Measurements from ENCODE around the gene NMRK1.

Gene NMRK1

DNA sequence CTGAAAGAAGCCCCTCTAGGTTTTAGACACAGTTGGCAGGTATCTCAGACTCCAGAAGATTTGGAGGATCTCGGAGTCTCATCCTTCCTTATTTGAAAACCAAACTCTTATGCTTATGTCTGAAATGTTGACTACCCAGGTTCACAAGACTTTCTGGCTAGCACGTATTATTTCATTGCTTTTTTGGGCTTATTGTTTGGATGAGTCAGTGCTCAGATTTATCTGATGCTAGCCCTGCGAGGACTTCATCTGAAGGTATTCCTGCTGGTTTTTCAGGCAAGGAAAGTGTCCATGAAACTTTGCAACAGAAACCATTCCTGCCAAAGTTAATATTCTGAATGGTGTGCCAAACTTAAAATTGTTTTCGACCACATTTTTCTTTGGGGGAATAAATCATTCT, 8.8 kb upstream of the NMRK1 start:
- Histone ChIP-seq H3K9me3 (ENCODE audit: insufficient read depth, low read depth, low read length) (no peaks in the 10 kb centered on the region), H3K4me3 (ENCODE audit: low read length) (no peak overlapping the region), H3K27ac (ENCODE audit: low read length) (no peak overlapping the region), H3K9ac (ENCODE audit: low read depth, low read length) (no peak overlapping the region), H3K4me1 (ENCODE audit: insufficient read depth, low read length) (no peaks in the 10 kb centered on the region), H3K27me3 (ENCODE audit: insufficient read depth, low read length) (no peaks in the 10 kb centered on the region), H3K36me3 (ENCODE audit: insufficient read depth, low read depth, low read length) (no peaks in the 10 kb centered on the region)

DNA sequence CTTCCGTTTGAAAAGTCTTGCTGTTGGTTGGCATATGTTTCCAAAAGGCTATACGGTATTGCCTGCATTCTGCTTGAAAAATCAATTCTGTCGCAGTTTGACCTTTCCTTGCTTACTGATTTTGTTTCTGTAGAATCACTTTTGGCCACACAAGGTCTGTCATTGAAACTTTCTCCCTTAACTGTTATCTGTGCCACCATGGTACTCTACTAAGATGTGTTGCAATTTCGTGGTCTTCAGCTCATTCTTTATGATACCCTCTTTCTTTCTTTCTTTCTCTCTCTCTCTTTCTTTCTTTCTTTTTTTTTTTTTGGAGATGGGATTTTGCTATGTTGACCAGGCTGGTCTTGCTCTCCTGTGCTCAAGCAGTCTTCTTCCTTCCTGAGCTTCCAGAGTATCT, 4.8 kb upstream of the NMRK1 start:
- peaks cover 8% of the 10 kb centered on the region for H3K4me1 ChIP-seq (ENCODE audit: insufficient read depth, low read length)
- H3K9ac ChIP-seq (ENCODE audit: low read depth, low read length), result no peak overlapping the region
- H3K9me3 ChIP-seq (ENCODE audit: insufficient read depth, low read depth, low read length), result no peaks in the 10 kb centered on the region
- H3K27me3 ChIP-seq (ENCODE audit: insufficient read depth, low read length), result peaks cover 14% of the 10 kb centered on the region; the same call in 1 of the 2 replicates
- no peaks in the 10 kb centered on the region for H3K36me3 ChIP-seq (ENCODE audit: insufficient read depth, low read depth, low read length)
- no peak overlapping the region for H3K4me3 ChIP-seq (ENCODE audit: low read length)
- no peak overlapping the region for H3K27ac ChIP-seq (ENCODE audit: low read length)

DNA sequence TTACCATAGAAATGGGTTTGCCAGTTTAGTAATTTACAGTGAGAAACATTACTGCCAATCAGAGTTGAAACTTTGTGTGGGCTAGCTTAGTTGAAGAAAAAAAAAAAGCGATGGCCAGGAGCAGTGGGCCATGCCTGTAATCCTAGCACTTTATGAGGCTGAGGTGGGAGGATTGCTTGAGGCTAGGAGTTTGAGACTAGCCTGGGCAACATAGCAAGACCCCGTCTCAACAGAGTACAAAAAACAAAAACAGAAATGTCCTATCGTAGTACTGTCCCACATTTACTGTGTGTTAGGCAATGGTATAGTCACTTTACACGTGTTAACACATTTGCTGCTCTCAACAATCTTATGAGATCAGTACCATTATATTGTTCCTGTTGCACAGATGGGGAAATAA, 2.6 kb upstream of the NMRK1 start:
- Histone ChIP-seq H3K36me3 (ENCODE audit: insufficient read depth, low read depth, low read length) (no peaks in the 10 kb centered on the region), H3K9ac (ENCODE audit: low read depth, low read length) (no peak overlapping the region), H3K9me3 (ENCODE audit: insufficient read depth, low read depth, low read length) (no peaks in the 10 kb centered on the region), H3K27ac (ENCODE audit: low read length) (no peak overlapping the region), H3K27me3 (ENCODE audit: insufficient read depth, low read length) (peaks cover 14% of the 10 kb centered on the region; the same call in 1 of the 2 replicates), H3K4me3 (ENCODE audit: low read length) (no peak overlapping the region), H3K4me1 (ENCODE audit: insufficient read depth, low read length) (peaks cover 16% of the 10 kb centered on the region)

DNA sequence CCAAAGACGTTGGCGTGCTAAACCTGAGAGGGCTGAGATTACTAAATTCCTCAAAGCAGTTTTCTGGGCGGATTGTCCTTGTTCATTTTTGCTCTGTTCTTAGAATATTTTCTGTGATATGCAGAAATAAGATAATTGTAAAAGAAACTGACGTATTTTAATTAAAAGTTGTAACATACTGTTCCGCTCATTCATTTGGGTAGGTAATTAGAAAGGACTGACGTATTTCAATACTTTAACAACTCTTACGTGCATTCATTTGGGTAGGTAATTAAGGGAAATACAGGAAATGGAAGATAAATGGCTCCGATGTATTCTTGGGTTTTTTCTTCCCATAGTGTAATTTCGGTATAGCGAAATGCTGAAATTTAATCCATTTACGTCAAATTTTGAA, 1.4 kb upstream of the NMRK1 start:
- no peak overlapping the region; the same call in 1 of the 2 replicates for H3K9ac ChIP-seq (ENCODE audit: low read depth, low read length)
- H3K27me3 ChIP-seq (ENCODE audit: insufficient read depth, low read length), result peaks cover 14% of the 10 kb centered on the region; the same call in 1 of the 2 replicates
- H3K4me1 ChIP-seq (ENCODE audit: insufficient read depth, low read length), result peaks cover 16% of the 10 kb centered on the region
- peak overlapping the region; percentile 89 for H3K4me3 ChIP-seq (ENCODE audit: low read length)
- no peaks in the 10 kb centered on the region for H3K9me3 ChIP-seq (ENCODE audit: insufficient read depth, low read depth, low read length)
- H3K27ac ChIP-seq (ENCODE audit: low read length), result no peak overlapping the region
- no peaks in the 10 kb centered on the region for H3K36me3 ChIP-seq (ENCODE audit: insufficient read depth, low read depth, low read length)

DNA sequence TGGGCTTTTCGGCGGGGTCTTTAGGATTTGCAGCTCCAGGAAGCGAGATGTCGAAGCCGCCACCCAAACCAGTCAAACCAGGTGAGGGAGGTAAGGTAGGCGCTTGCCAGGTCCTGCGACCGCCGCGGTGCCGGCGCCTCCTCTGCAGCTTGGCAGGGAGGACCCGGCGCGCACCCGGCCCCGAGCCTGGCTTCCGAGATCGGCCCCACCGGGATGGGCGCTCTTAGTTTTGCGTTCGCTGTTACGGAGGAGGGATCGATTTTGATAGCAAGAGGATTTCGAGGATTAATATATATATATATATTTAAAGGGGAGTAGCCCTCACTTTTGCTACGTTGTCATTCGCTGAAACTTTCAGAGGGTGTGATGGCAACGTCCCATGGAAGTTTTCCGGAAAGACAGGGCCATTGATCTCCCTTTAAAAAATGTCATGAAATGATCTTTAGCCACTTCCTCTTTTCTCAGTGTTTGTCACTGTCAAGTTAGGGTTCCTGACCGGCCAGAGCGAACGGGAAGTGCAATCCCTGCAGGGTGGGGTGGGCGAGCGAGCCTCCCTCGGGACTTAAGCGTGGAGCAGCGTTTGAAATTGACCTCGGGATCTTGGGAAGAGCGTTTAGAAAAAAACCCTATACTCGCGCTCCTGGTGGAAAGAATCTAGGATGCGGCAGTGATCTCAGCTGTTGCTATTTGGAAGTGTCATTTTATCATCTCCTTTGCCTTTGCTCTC, 854 bp upstream of the NMRK1 start:
- H3K4me1 ChIP-seq (ENCODE audit: insufficient read depth, low read length), result peaks cover 16% of the 10 kb centered on the region
- H3K36me3 ChIP-seq (ENCODE audit: insufficient read depth, low read depth, low read length), result no peaks in the 10 kb centered on the region
- H3K9ac ChIP-seq (ENCODE audit: low read depth, low read length), result peak overlapping the region; percentile 68; the same call in 1 of the 2 replicates
- peaks cover 14% of the 10 kb centered on the region; the same call in 1 of the 2 replicates for H3K27me3 ChIP-seq (ENCODE audit: insufficient read depth, low read length)
- H3K27ac ChIP-seq (ENCODE audit: low read length), result no peak overlapping the region
- no peaks in the 10 kb centered on the region for H3K9me3 ChIP-seq (ENCODE audit: insufficient read depth, low read depth, low read length)
- peak overlapping the region; percentile 89 for H3K4me3 ChIP-seq (ENCODE audit: low read length)

DNA sequence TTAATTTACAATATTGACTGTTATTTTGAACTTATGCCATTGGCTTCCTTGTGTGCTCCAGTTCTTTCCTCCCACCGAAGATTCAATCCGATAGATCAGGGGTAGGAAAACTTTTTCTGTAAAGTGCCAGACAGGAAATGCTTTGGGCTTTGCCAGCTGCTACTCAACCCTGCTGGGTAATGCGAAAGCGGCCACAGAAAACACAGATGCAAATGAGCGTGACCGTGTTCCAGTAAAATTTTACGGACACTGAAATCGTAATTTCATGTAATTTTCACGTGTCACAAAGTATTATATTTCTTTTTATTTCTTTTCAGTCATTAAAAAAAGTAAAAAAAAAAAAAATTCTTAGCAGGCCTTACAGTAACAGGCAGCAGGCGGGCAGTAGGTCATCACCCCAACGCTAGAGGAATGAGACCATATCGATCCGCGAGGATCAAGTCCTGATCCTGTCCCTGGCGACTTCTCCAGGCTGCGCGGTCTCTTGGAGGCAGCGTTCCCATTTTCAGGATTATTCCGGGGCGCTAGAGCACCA, 599 bp downstream of the NMRK1 start:
- Histone ChIP-seq H3K9me3 (ENCODE audit: insufficient read depth, low read depth, low read length) (no peaks in the 10 kb centered on the region), H3K36me3 (ENCODE audit: insufficient read depth, low read depth, low read length) (no peaks in the 10 kb centered on the region), H3K27ac (ENCODE audit: low read length) (peak overlapping the region; percentile 51), H3K9ac (ENCODE audit: low read depth, low read length) (peak overlapping the region; percentile 87), H3K27me3 (ENCODE audit: insufficient read depth, low read length) (peaks cover 14% of the 10 kb centered on the region; the same call in 1 of the 2 replicates), H3K4me1 (ENCODE audit: insufficient read depth, low read length) (peaks cover 16% of the 10 kb centered on the region), H3K4me3 (ENCODE audit: low read length) (peak overlapping the region; percentile 91)

DNA sequence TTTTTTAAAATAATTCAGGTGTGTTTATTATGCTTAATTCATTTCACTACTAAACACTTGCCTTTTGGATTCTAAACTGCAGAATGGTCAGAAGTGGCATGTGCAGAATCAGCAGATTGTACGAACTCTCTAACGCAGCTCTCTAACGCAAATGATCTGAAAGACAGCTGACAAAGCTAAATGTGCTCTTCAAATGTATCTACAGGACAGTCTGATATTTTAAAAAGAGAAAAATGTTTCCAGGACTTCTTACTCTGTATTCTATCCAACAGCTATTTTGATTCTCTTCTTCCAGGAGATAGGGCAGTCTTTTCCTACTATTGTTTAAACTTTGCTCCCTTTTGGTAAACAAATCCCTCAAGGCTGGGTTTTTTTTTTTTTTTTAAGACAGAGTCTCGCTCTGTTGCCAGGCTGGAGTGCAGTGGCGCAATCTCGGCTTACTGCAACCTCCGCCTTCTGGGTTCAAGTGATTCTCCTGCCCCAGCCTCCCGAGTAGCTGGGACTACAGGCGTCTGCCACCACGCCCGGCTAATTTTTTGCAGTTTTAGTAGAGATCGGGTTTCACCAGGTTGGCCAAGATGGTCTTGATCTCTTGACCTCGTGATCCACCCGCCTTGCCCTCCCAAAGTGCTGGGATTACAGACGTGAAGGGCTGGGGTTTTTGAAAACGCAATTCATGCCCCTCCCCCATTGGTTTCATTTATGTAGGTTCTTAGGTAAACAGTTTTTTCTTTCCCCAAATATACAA, 1.2 kb downstream of the NMRK1 start:
- Histone ChIP-seq H3K27ac (ENCODE audit: low read length) (no peak overlapping the region), H3K4me1 (ENCODE audit: insufficient read depth, low read length) (peaks cover 16% of the 10 kb centered on the region), H3K4me3 (ENCODE audit: low read length) (peak overlapping the region; percentile 91), H3K27me3 (ENCODE audit: insufficient read depth, low read length) (peaks cover 14% of the 10 kb centered on the region; the same call in 1 of the 2 replicates), H3K36me3 (ENCODE audit: insufficient read depth, low read depth, low read length) (no peaks in the 10 kb centered on the region), H3K9ac (ENCODE audit: low read depth, low read length) (peak overlapping the region; percentile 87; the same call in 1 of the 2 replicates), H3K9me3 (ENCODE audit: insufficient read depth, low read depth, low read length) (no peaks in the 10 kb centered on the region)

DNA sequence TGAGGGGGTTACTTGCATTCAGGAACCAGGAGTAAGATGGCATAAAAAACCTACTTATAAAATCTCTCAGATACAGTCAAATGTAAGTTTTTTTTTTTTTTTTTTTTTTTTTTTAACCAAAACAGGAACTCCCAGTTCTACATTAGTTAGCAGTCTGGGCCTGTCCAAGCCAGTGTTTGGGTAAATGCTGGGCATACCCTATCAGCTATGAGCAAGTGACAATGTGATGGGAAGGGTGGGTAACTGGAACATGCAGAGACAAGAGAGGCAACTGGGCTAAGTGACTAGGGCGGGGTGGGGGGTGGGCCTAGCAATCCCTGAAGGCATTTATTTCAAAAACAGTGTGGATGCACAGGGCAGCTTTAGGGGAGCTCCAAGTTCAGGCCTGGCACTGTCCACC, 2.3 kb downstream of the NMRK1 start:
- Histone ChIP-seq H3K4me3 (ENCODE audit: low read length) (no peak overlapping the region), H3K9ac (ENCODE audit: low read depth, low read length) (no peak overlapping the region), H3K36me3 (ENCODE audit: insufficient read depth, low read depth, low read length) (no peaks in the 10 kb centered on the region), H3K27me3 (ENCODE audit: insufficient read depth, low read length) (peaks cover 14% of the 10 kb centered on the region; the same call in 1 of the 2 replicates), H3K27ac (ENCODE audit: low read length) (no peak overlapping the region), H3K9me3 (ENCODE audit: insufficient read depth, low read depth, low read length) (no peaks in the 10 kb centered on the region), H3K4me1 (ENCODE audit: insufficient read depth, low read length) (peaks cover 16% of the 10 kb centered on the region)

DNA sequence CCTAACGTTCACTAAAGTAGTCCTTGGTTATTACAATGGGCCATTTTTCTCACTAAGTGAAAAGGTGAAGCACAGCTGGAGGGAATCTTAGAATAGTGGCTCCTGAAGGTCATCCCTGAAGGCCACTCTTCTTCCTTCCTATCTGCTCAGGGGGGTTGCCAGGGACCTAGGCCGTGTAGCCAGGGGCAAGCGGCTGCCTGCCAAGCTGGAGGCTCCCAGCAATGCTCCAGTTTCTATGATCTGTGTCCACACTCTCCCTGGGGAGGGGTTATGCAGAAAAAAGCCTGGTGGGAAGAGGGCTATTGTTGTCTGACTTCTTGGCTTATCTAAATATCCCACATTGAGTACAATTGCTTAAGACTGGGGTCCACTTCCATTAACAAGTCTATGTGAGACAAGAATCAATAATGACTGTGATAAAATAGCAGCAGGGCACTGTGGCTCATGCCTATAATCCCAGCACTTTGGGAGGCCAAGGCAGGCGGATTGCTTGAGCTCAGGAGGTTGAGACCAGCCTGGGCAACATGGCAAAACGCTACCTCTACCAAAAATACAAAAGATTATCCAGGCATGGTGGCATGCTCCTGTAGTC, 3.8 kb downstream of the NMRK1 start:
- Histone ChIP-seq H3K4me3 (ENCODE audit: low read length) (no peak overlapping the region), H3K9me3 (ENCODE audit: insufficient read depth, low read depth, low read length) (no peaks in the 10 kb centered on the region), H3K27ac (ENCODE audit: low read length) (no peak overlapping the region), H3K4me1 (ENCODE audit: insufficient read depth, low read length) (peaks cover 7% of the 10 kb centered on the region), H3K9ac (ENCODE audit: low read depth, low read length) (no peak overlapping the region), H3K36me3 (ENCODE audit: insufficient read depth, low read depth, low read length) (no peaks in the 10 kb centered on the region), H3K27me3 (ENCODE audit: insufficient read depth, low read length) (peaks cover 2% of the 10 kb centered on the region; the same call in 1 of the 2 replicates)

DNA sequence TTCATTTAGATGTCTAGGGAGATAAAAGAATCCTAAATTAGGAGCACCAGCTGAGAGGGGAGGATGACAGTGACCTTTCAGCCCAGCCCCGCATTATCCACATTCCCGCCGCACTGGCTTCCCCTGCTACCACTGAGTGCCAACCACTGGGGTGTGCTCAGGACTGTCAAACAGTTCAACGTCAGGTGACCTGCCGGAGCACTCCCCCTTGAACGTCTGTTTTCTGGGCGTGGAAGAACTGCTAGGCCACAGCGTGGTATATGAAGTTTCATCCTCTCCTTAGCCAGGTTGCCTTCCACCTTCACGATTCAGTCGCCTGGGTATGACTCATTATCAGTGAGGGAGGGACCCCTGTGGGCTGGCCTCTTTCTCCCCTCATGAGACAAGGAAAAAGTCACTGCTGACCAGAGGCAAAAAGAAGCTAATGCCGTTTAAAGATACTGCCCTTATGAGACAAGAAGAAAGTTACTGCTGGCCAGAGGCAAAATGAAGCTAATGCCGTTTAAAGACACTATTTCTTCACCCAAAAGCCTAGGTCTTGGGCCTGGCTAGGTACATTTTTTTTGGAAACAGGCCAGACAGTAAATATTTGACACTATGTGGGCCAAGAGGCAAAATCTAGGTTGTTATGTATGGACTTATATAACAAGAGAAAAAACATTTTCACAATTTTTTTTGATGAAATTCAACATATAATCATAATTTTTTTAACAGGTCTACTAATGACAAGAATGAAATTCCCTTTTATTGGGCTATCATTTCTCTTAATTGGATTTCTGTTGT, 4.6 kb downstream of the NMRK1 start:
- Histone ChIP-seq H3K9ac (ENCODE audit: low read depth, low read length) (no peak overlapping the region), H3K27me3 (ENCODE audit: insufficient read depth, low read length) (no peaks in the 10 kb centered on the region), H3K4me3 (ENCODE audit: low read length) (no peak overlapping the region), H3K9me3 (ENCODE audit: insufficient read depth, low read depth, low read length) (no peaks in the 10 kb centered on the region), H3K4me1 (ENCODE audit: insufficient read depth, low read length) (peaks cover 7% of the 10 kb centered on the region; the same call in 1 of the 2 replicates), H3K27ac (ENCODE audit: low read length) (no peak overlapping the region), H3K36me3 (ENCODE audit: insufficient read depth, low read depth, low read length) (no peaks in the 10 kb centered on the region)

DNA sequence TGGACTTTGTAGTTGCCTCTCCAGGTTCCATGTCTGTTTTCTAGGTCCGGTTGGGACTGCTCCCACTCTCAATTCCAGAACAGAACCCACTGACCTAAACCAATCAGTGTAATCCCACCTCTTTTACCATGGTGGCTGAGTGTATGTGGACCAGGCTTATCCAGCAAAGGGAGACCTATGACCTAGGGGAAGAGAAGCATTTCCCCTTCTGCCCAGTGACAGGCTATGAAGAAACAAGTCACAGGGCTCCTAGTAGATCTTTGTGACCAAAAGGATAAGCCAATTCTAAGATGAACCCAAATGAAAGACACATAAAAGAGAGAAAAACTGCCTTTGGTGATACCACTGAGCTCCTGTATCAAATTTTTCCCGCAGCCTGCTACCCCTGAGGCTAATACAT, 6.3 kb downstream of the NMRK1 start:
- H3K9ac ChIP-seq (ENCODE audit: low read depth, low read length), result no peak overlapping the region
- no peaks in the 10 kb centered on the region for H3K9me3 ChIP-seq (ENCODE audit: insufficient read depth, low read depth, low read length)
- no peaks in the 10 kb centered on the region for H3K36me3 ChIP-seq (ENCODE audit: insufficient read depth, low read depth, low read length)
- H3K4me1 ChIP-seq (ENCODE audit: insufficient read depth, low read length), result peaks cover 7% of the 10 kb centered on the region; the same call in 1 of the 2 replicates
- H3K4me3 ChIP-seq (ENCODE audit: low read length), result no peak overlapping the region
- no peaks in the 10 kb centered on the region for H3K27me3 ChIP-seq (ENCODE audit: insufficient read depth, low read length)
- no peak overlapping the region for H3K27ac ChIP-seq (ENCODE audit: low read length)
